Amniotic epithelial cell (primary cell): Measurements from ENCODE around the gene IFITM2.
"Not testable (repeated sequence)": the region's sequence is repeated elsewhere in the genome, so short reads cannot be mapped to it uniquely, and the experiment has no call there.

Experiments
- DNase-seq: peaks from one replicate; pipeline ENCODE4 v3.0.0-alpha.2; 2010; ENCODE audit warnings: low read depth

IFITM2 gene

DNA sequence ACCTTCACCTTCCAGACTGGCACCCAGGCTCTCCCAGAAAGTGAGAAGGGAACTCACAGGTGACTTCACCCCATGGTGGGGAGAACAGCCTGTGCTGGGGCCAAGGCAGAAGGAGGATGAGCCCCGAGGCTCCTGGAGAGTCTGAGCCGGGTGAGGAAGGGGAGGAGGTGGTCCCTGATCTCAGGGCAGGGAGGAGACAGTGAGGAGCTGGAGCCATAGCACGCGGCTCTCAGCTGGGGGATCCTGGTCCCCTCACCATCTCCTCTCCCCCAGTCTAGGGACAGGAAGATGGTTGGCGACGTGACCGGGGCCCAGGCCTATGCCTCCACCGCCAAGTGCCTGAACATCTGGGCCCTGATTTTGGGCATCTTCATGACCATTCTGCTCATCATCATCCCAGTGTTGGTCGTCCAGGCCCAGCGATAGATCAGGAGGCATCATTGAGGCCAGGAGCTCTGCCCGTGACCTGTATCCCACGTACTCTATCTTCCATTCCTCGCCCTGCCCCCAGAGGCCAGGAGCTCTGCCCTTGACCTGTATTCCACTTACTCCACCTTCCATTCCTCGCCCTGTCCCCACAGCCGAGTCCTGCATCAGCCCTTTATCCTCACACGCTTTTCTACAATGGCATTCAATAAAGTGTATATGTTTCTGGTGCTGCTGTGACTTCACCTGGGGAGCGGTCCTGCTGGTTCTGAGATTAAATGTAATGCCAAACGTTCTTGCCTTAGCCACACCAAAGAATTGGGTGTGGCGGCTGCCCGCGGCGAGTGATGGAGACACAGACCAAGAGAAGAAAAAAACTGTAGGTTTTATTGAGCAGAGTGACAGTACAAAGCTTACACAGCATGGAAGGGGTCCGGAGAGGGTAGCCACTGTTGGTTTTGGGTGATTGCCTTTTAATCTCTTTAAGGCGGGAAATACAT lies 1.4 kb downstream of the IFITM2 start:
- DNase-seq = not testable (repeated sequence)

DNA sequence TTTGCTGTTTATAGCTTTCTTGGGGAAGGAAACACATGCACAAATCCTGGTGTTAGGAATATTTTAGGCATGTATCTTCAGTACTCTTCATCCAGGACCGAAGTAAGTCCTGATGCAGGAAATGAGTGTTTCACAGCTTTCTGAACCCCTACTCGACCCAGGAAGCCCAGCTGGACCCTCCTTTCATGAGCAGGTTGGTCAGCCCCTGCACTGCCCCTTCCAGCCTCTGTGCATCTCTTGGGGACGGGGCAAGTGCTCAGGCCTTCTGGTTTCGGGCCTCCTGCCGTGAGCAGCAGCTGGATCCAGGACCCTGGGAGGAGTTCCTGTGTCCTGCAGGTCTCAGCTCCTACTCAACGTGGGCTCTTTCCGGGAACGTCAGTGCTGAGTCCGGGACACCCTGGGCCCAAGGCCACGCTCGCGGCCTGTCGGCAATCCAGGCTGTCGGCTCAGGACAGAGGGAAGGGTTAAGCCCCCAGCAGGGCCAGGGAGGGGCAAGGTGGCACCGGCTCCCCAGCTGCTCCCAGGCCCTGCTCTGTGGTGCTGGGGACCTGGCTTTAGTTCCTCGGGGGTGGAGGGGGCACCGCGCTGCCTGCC lies 2.5 kb downstream of the IFITM2 start:
- not testable (repeated sequence) for DNase-seq

DNA sequence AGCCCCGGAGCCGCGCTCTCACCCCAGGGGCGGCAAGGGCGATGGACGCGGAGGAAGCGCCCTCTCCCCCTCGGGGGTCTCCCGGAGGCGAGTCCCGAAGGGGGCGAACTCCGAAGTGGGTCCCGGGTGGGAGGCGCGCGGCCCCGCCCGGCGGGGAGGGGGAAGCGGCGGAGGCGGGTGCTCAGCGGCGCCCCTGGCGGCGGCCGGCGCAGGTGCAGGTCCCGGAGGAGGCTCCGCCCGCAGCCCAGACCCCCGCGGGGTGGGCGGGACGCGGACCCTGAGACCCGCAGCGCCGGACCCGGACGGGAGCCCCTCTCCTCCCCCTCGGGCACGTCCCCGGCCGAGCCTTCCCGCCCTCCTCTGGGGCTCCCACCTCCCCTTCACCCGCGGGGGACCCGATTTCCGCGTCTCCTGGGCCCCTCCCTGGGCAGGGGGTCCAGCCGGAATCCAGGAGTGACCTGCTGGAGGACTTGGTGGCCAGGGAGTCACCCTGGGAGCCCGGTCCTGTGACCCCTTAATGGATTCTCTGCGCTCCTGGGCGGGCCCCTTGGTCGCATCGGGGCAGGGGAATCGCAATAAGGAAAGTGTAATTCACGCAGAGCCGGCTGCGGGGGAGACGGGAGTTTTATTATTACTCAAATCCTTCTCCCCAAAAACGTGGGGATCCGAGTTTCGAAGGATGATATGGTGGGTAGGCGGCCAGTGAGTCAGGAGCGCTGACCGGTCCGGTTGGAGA lies 3.6 kb downstream of the IFITM2 start:
- DNase-seq = not testable (repeated sequence)

DNA sequence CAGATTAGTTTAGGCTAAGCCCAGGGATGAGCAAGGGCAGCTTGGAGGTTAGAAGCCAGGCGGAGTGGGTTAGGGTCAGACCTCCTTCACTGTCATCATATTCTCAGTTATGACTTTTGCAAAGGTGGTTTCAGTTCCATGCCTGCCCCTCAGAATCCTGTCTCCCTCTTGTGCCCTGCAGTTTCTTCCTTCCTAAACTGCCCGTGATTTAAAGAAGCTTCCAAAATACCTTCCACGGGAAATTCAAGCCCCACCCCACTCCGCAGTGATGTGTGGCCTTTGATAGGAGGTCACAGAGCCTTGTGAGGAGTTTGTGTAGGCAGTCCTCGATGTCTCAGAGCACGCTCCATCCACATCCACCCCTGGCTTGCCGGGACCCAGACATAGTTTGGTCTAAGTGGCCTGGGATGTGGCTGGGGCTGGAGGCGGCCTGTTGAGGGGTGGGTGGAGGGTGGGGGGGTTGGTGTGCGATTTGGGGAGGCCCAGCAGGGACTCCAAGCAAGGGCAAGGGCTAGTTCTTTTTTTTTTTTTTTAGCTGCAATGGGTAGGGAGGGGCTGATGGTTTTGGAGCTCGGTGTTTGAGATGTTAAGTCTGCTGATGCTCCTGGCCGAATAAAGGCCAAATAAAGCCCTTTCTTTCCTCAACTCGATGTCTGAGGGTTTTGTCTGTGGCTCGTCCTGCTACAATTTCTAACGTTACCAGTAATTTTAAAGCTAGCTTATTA lies 4.6 kb downstream of the IFITM2 start:
- no peak for DNase-seq

DNA sequence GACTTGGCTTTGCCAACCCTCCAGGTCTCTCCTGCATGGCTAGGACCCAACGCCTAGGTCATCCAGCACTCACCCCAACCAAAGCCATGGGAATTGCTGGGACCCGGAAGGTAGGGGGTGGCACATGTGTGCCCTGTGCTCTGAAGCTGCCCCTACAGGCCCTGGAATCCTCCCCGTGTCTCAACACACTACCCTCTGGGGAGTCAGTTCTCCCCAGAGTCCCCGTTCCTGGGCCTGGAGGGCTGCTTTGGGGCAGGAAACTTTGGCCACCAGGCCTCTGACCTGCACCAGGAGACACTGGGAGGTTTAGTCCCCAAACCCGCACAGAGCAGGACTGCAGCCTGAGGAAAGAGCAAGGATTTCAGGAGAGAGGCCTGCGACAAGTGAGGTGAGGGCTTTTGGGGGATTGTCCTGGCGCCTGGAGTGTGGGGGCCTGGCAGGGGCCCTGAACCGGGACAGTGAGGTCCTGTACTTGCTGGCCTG lies 5.7 kb downstream of the IFITM2 start:
- no peak for DNase-seq

DNA sequence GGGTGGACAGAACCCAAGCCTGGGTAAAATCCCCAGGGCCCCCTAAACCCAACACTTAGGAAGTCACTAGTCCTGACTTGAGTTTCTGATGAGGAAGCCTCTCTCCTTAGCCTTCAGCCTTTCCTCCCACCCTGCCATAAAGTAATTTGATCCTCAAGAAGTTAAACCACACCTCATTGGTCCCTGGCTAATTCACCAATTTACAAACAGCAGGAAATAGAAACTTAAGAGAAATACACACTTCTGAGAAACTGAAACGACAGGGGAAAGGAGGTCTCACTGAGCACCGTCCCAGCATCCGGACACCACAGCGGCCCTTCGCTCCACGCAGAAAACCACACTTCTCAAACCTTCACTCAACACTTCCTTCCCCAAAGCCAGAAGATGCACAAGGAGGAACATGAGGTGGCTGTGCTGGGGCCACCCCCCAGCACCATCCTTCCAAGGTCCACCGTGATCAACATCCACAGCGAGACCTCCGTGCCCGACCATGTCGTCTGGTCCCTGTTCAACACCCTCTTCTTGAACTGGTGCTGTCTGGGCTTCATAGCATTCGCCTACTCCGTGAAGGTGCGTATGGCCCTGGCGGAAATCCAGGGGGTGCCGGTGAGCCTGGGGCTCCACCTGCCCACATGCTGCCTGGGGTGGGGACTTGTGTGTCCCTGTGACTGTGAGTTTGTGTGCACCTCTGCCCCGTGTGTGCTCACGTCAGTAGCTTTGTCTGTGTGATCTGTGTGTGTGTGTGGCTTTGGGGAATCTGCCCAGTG lies 6.4 kb downstream of the IFITM2 start, which contains the start of gene IFITM1:
Gene IFITM1 (plus strand): TSS at position 254 of the 767 bp plus-strand sequence. CDS start 131 bp downstream, at position 385.
- DNase-seq = peak; percentile 82

DNA sequence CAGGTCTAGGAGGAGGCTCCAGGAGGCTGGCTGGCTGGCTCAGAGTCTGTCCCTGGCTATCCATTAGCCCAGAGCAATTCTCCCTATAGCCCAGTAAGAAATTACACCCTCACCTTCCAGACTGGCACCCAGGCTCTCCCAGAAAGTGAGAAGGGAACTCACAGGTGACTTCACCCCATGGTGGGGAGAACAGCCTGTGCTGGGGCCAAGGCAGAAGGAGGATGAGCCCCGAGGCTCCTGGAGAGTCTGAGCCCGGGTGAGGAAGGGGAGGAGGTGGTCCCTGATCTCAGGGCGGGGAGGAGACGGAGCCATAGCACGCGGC lies 6.9 kb downstream of the IFITM2 start:
- DNase-seq = not testable (repeated sequence)

DNA sequence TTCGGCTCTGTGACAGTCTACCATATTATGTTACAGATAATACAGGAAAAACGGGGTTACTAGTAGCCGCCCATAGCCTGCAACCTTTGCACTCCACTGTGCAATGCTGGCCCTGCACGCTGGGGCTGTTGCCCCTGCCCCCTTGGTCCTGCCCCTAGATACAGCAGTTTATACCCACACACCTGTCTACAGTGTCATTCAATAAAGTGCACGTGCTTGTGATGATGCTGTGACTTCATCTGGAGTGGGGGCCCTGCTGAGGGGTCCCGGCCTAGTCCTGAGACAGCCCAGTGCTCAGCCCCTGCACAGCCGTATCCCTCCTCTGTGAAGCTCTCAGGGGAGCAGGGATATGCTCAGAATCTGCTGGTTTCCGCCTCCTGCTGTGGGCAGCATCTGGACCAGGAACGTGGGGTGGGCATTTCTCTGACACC lies 7.5 kb downstream of the IFITM2 start:
- DNase-seq = no peak

DNA sequence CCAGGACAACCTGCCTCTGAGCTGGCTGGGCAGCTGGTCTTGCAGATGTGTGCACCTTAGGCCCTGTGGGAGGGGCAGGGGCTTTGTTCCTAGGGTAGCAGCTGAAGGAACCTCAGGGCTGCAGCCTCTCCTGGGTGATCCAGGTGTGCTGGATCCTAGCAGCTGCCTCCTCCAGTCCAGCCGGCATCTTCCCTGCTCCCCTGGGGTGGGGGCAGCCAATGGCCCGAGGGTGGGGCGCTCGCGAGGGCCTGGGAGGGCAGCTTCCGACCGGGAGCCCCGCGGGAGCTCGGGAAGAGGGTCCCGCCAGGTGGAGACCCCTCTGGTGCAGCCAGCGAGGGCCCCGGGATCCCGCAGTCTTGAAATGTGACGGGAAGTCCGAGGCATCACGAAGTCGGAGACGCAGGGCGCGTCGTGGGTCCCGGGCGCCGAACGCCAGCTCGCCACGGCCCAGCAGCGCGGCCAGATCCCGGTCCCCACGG lies 7.9 kb downstream of the IFITM2 start:
- no peak for DNase-seq

DNA sequence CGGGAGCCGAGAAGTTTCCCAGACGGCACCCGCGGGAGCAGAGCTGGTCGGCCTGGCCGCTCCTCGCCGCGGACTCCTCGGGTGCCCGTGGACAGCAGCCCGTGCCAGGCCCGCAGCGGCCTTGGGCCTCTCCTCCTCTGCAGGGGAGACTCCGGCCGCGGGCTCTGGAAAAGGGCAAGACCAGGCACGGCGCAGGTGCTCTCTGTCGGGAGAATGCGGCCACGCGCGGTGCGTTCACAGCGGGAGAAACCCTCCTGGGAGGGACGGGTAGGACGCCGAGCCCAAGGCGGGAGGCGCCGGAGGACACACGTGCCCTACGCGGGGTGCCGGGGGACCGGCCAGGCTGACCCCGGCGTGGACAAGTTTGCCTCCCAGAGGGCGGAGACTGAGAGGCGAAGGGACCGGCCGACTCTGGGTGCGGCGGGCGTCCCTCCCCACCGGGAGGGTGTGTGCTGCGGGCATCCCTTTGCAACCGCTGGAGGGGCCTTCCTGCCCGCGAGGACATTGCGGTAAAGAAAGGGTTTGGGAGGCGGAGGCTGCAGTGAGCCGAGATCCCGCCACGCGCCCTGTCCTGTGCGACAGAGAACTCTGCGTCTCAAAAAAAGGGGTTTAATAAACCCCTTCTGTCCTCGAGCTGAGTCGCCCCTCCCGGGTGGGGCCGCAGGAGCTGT lies 8.6 kb downstream of the IFITM2 start:
- DNase-seq = no peak

DNA sequence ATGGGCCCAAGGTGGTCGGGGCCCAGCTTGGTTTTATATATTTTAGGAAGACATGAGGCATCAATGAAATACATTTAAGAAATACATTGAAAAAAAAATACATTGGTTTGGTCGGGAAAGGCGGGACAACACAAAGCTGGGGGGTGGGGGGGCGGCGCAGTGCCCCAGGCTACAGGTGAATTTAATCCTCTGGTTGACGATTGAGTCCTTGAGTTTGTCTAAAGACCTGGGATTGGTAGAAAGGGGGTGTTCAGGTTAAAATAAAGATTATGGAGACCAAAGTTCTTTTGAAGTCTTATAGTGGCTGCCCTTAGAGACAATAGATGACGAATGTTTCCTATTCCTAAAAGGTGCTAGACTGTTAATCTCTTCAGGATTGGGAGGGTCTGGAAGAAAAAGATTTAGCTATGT lies 9.3 kb downstream of the IFITM2 start:
- DNase-seq = no peak

DNA sequence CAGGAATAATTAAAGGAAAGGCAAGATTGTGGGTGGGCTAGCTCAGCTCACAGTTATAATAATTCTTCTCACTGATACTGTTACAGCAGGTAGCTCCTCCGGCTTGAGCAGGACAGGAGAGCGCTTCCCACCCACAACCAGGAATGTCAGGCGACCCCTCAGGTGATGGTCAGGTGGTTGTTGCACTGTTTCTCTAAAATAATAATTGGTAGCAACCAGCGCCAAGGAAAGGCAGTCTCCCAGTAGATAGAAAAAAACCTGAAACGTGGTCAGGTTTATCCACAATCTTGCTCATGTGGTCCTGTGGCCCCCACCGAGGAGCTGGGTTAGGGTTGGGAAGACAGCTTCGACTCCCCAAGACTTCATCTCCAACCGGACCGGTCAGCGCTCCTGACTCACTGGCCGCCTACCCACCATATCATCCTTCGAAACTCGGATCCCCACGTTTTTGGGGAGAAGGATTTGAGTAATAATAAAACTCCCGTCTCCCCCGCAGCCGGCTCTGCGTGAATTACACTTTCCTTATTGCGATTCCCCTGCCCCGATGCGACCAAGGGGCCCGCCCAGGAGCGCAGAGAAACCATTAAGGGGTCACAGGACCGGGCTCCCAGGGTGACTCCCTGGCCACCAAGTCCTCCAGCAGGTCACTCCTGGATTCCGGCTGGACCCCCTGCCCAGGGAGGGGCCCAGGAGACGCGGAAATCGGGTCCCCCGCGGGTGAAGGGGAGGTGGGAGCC lies 10.2 kb downstream of the IFITM2 start:
- DNase-seq = not testable (repeated sequence)

DNA sequence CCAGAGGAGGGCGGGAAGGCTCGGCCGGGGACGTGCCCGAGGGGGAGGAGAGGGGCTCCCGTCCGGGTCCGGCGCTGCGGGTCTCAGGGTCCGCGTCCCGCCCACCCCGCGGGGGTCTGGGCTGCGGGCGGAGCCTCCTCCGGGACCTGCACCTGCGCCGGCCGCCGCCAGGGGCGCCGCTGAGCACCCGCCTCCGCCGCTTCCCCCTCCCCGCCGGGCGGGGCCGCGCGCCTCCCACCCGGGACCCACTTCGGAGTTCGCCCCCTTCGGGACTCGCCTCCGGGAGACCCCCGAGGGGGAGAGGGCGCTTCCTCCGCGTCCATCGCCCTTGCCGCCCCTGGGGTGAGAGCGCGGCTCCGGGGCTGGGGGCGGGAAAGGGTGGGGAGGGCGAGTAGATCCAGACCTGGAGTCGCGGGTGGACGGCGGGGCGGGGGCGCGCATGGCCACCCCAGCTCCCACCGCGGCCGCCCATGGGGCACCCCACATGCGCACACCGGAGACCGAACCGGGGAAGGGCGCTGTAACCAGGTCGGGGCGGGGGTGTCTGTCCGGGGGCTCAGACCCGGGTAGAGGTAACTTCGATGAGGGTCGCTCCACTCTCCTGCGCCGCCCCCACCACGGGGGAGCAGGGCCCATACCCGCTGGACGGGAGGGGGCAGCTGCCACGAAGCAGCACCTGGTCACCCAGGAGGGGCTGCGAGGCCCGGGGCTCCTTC lies 10.9 kb downstream of the IFITM2 start:
- DNase-seq = not testable (repeated sequence)

DNA sequence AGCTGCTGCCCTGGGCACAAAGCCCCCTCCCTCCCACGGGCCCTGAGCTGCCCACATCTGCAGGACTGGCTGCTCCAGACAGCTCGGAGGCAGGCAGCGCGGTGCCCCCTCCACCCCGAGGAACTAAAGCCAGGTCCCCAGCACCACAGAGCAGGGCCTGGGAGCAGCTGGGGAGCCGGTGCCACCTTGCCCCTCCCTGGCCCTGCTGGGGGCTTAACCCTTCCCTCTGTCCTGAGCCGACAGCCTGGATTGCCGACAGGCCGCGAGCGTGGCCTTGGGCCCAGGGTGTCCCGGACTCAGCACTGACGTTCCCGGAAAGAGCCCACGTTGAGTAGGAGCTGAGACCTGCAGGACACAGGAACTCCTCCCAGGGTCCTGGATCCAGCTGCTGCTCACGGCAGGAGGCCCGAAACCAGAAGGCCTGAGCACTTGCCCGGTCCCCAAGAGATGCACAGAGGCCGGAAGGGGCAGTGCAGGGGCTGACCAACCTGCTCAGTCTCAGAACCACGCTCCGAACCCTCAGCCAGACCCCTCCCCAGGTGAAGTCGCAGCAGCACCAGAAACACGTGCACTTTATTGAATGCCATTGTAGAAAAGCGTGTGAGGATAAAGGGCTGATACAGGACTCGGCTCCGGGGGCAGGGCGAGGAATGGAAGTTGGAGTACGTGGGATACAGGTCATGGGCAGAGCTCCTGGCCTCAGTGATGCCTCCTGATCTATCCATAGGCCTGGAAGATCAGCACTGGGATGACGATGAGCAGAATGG lies 11.7 kb downstream of the IFITM2 start:
- DNase-seq = not testable (repeated sequence)

DNA sequence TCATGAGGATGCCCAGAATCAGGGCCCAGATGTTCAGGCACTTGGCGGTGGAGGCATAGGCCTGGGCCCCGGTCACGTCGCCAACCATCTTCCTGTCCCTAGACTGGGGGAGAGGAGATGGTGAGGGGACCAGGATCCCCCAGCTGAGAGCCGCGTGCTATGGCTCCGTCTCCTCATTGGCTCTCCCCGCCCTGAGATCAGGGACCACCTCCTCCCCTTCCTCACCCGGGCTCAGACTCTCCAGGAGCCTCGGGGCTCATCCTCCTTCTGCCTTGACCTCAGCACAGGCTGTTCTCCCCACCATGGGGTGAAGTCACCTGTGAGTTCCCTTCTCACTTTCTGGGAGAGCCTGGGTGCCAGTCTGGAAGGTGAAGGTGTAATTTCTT lies 12.3 kb downstream of the IFITM2 start:
- DNase-seq = not testable (repeated sequence)

DNA sequence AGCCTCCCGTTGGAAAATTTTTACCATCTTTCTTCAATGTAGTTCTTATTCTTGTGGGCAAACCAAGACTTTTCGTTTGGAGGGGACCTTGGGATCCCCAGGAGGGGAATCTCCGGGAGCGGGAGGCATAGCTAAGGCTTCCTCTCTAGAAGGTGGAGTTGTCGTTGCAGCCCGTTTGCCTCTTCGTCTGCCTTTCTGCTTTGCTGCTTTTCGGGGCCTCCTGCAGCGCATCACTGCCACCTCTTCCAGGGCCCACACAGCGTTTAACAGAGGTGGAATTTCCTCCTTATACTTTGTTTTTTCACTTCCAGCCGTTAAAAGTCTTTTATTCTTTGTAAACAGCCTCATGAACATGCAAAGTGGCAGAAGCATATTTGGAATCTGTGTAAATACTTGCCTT lies 16.5 kb downstream of the IFITM2 start:
- DNase-seq = no peak

DNA sequence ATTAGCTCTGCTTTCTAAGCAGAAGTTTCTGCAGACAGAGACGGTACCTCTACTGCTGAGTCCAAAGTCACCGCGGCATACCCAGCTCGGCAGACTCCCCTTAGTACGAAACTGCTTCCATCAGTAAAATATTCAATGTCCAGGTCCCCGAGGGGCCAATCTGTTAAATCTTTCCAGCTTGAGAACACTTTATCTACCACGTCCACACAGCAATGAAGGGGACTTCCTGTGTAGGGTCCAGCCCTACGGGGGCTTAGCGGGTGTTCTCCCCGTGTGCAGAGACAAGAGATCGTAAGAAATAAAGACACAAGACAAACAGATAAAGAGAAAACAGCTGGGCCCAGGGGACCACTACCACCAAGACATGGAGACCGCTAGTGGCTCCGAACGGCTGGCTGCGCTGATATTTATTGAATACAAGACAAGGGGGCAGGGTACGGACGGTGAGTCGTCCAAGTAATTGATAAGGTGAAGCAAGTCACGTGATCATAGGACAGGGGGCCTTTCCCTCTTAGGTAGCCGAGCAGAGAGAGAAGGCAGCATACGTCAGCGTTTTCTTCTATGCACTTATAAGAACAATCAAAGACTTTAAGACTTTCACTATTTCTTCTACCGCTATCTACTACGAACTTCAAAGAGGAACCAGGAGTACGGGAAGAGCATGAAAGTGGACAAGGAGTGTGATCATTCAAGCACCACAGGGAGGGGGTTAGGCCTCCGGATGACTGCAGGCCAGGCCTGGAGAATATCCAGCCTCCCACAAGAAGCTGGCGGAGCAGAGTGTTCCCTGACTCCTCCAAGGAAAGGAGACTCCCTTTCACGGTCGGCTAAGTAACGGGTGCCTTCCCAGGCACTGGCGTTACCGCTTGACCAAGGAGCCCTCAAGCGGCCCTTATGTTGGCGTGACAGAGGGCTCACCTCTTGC lies 17.2 kb downstream of the IFITM2 start:
- DNase-seq = not testable (repeated sequence)
